A673 (cell line): ENCODE measurements around the gene ABCC9.

Source experiments
- CTCF ChIP-seq: fragments of 300-800, 200-600 bp; sonication (generic); conservative IDR thresholded peaks from 2 replicates; pipeline ENCODE4 v1.5.1; 2017; ENCODE audit warnings: low read depth, mild to moderate bottlenecking, antibody characterized with exemption, low read length, moderate library complexity, mixed read lengths
- EZH2 ChIP-seq: fragments of 200-600 bp; sonication (generic); IDR thresholded peaks from 2 replicates; pipeline ENCODE4 v1.6.1; 2017; ENCODE audit warnings: borderline replicate concordance, low read depth, mild to moderate bottlenecking, mixed read lengths, antibody characterized with exemption, low read length; ENCODE audit not compliant: poor library complexity, severe bottlenecking

- TF ChIP-seq CTCF (no peak), EZH2 (no peak)
Measured at GRCh38 chr12:21879312-21879711, 61.9 kb downstream of the ABCC9 start.
